GM12892 (cell line): Measurements from ENCODE around the gene ANKFN1.

ENCODE experiments used
- POLR2A ChIP-seq: IDR thresholded peaks from 2 replicates; pipeline ENCODE4 v1.6.1; 2011; ENCODE audit warnings: low read depth, low read length, control low read depth
- POLR2AphosphoS5 ChIP-seq: IDR thresholded peaks from 2 replicates; pipeline ENCODE4 v1.6.1; 2011; ENCODE audit warnings: low read depth, low read length, control low read depth

DNA sequence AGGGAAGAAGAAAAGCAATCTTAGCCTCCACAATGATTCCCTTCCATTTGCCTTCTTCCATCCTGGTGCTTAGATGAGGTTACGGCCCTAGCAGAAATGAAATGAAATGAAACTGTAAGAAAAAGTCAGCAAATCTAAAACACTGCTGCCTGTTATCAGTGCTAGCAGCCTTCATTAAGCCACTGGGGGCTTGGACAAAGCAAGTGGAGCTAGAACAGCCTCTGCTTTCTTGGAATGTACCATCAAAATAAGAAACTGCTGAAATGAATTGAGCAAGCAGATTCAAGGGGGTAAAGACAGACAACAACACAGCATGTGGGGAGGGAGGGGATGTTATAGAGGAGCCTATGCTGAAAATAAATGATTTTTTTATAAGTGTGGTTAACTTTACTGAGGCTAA, 5.1 kb downstream of the ANKFN1 start:
- no peak for TF ChIP-seq POLR2A
- no peak for TF ChIP-seq POLR2AphosphoS5
